ENCODE results near the gene CNTN3. TPM values are rescaled to one million over a fixed set of nuclear protein-coding genes. Genes with fewer than 3 reads are reported as not detected.

The CNTN3 gene
- total RNA-seq, 1 experiment from 2014 or later = not detected

DNA sequence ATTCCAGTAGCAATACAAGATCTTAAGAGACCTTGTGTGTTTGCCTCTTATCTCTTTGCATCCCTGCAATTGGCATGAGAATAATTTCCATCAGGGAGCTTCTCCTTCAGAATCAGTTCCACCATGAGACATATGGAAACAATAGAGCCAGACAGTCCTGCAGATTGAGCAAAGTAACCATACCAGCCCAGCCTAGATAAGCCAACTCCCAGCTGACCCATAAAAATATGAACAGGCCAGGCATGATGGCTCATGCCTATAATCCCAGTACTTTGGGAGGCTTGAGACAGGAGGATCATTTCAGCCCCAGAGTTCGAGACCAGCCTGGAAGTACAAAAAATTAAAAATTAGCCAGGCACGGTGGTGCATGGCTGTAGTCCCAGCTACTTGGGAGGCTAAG is 12.7 kb downstream of the CNTN3 start:
- no peaks in the 10 kb centered on the region for H3K36me3 ChIP-seq (ENCODE audit: control insufficient read depth in 1 of 2, insufficient read depth in 2 of 2, low read length in 2 of 2)
- H3K4me3 ChIP-seq (replicated peaks in 1 of 2; ENCODE audit: low read depth in 1 of 2, low read length in 2 of 2) = no peak overlapping the region
- no peaks in the 10 kb centered on the region for H3K9me2 ChIP-seq (ENCODE audit: insufficient read depth)
- RAD21 ChIA-PET (ENCODE audit: low non-redundant PET in 1 of 2, low total read pairs in 2 of 2, uncharacterized antibody in 2 of 2, unreplicated experiment in 2 of 2) = no interaction called here
- no peak for TF ChIP-seq SP1 (IDR thresholded peaks at IDR 0.05; ENCODE audit: low read depth)
- TF ChIP-seq ATF3 (IDR thresholded peaks at IDR 0.05) = no peak
- no peak for TF ChIP-seq CTCF (IDR thresholded peaks at IDR 0.05 in 2 of 3, conservative IDR thresholded peaks at IDR 0.05 in 1 of 3; ENCODE audit: borderline replicate concordance in 1 of 3, insufficient read depth in 1 of 3, low read depth in 2 of 3, low read length in 2 of 3)
- TF ChIP-seq, protein P1, sequence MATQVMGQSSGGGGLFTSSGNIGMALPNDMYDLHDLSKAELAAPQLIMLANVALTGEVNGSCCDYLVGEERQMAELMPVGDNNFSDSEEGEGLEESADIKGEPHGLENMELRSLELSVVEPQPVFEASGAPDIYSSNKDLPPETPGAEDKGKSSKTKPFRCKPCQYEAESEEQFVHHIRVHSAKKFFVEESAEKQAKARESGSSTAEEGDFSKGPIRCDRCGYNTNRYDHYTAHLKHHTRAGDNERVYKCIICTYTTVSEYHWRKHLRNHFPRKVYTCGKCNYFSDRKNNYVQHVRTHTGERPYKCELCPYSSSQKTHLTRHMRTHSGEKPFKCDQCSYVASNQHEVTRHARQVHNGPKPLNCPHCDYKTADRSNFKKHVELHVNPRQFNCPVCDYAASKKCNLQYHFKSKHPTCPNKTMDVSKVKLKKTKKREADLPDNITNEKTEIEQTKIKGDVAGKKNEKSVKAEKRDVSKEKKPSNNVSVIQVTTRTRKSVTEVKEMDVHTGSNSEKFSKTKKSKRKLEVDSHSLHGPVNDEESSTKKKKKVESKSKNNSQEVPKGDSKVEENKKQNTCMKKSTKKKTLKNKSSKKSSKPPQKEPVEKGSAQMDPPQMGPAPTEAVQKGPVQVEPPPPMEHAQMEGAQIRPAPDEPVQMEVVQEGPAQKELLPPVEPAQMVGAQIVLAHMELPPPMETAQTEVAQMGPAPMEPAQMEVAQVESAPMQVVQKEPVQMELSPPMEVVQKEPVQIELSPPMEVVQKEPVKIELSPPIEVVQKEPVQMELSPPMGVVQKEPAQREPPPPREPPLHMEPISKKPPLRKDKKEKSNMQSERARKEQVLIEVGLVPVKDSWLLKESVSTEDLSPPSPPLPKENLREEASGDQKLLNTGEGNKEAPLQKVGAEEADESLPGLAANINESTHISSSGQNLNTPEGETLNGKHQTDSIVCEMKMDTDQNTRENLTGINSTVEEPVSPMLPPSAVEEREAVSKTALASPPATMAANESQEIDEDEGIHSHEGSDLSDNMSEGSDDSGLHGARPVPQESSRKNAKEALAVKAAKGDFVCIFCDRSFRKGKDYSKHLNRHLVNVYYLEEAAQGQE (IDR thresholded peaks at IDR 0.05; ENCODE audit: low read depth) = no peak
- no peak for TF ChIP-seq TCF7L2 (IDR thresholded peaks at IDR 0.05; ENCODE audit: borderline replicate concordance, extremely low read depth, insufficient read depth, insufficient read length)
- no peak for TF ChIP-seq SRF (IDR thresholded peaks at IDR 0.05; ENCODE audit: low read depth)
- no peak for TF ChIP-seq JUND (IDR thresholded peaks at IDR 0.05)
- no peak for TF ChIP-seq POLR2AphosphoS5 (IDR thresholded peaks at IDR 0.05; ENCODE audit: low read depth, low read length)
- no peak for TF ChIP-seq ZBTB33 (IDR thresholded peaks at IDR 0.05; ENCODE audit: extremely low read depth, insufficient replicate concordance, low read length)
- no peak for TF ChIP-seq ZNF274 (IDR thresholded peaks at IDR 0.05; ENCODE audit: low read depth, low read length)
- TF ChIP-seq ELF1 (IDR thresholded peaks at IDR 0.05; ENCODE audit: borderline replicate concordance, low read depth) = no peak
- no peak for TF ChIP-seq ZFX (IDR thresholded peaks at IDR 0.05)
- no peak for TF ChIP-seq POLR2A (IDR thresholded peaks at IDR 0.05; ENCODE audit: borderline replicate concordance, extremely low read depth, insufficient read depth, insufficient read length)
- TF ChIP-seq EGR1 (IDR thresholded peaks at IDR 0.05; ENCODE audit: low read depth) = no peak
- no peak overlapping the region for H3K4me2 ChIP-seq (ENCODE audit: low read length)
- peaks cover 11 to 27% of the 10 kb centered on the region in 2 experiments; a peak in 2 of 4 replicates for H3K9me3 ChIP-seq (ENCODE audit: control insufficient read depth in 1 of 2, insufficient read depth in 1 of 2, low read depth in 1 of 2, low read length in 2 of 2)
- H3K27me3 ChIP-seq (ENCODE audit: insufficient read depth, low read length) = no peaks in the 10 kb centered on the region
- H3K9ac ChIP-seq (ENCODE audit: low read length) = no peak overlapping the region
- H3K27ac ChIP-seq (ENCODE audit: low read depth, low read length) = no peak overlapping the region
- H2AFZ ChIP-seq (ENCODE audit: low read depth, low read length, poor library complexity, severe bottlenecking) = no peak overlapping the region
- H3K4me1 ChIP-seq (ENCODE audit: control insufficient read depth in 1 of 2, insufficient read depth in 2 of 2, low read length in 2 of 2) = no peaks in the 10 kb centered on the region
- CTCF ChIA-PET = no interaction called here
- H3K79me2 ChIP-seq (ENCODE audit: insufficient read depth, low read length) = no peaks in the 10 kb centered on the region
- BruUV-seq (replicated peaks) = no TSS peak
- ATAC-seq = no peak
- no peaks in the 10 kb centered on the region for H4K20me1 ChIP-seq (ENCODE audit: insufficient read depth)
- intact Hi-C loops (cut with micrococcal nuclease) = no loop called here
- no peak for DNase-seq (ENCODE audit: low read depth, low spot score)
- POLR2A ChIA-PET = no interaction called here
